Measurements from ENCODE around the gene RBM39. TPM values are rescaled to one million over a fixed set of nuclear protein-coding genes. Genes with fewer than 3 reads are reported as not detected.

RBM39 gene
- total and polyA plus RNA-seq, 2 of the 13 experiments (the other 11 are each of a cell fraction or from before 2014, with no cell fraction given), result 788 to 920 TPM

- TF ChIP-seq, protein P1, sequence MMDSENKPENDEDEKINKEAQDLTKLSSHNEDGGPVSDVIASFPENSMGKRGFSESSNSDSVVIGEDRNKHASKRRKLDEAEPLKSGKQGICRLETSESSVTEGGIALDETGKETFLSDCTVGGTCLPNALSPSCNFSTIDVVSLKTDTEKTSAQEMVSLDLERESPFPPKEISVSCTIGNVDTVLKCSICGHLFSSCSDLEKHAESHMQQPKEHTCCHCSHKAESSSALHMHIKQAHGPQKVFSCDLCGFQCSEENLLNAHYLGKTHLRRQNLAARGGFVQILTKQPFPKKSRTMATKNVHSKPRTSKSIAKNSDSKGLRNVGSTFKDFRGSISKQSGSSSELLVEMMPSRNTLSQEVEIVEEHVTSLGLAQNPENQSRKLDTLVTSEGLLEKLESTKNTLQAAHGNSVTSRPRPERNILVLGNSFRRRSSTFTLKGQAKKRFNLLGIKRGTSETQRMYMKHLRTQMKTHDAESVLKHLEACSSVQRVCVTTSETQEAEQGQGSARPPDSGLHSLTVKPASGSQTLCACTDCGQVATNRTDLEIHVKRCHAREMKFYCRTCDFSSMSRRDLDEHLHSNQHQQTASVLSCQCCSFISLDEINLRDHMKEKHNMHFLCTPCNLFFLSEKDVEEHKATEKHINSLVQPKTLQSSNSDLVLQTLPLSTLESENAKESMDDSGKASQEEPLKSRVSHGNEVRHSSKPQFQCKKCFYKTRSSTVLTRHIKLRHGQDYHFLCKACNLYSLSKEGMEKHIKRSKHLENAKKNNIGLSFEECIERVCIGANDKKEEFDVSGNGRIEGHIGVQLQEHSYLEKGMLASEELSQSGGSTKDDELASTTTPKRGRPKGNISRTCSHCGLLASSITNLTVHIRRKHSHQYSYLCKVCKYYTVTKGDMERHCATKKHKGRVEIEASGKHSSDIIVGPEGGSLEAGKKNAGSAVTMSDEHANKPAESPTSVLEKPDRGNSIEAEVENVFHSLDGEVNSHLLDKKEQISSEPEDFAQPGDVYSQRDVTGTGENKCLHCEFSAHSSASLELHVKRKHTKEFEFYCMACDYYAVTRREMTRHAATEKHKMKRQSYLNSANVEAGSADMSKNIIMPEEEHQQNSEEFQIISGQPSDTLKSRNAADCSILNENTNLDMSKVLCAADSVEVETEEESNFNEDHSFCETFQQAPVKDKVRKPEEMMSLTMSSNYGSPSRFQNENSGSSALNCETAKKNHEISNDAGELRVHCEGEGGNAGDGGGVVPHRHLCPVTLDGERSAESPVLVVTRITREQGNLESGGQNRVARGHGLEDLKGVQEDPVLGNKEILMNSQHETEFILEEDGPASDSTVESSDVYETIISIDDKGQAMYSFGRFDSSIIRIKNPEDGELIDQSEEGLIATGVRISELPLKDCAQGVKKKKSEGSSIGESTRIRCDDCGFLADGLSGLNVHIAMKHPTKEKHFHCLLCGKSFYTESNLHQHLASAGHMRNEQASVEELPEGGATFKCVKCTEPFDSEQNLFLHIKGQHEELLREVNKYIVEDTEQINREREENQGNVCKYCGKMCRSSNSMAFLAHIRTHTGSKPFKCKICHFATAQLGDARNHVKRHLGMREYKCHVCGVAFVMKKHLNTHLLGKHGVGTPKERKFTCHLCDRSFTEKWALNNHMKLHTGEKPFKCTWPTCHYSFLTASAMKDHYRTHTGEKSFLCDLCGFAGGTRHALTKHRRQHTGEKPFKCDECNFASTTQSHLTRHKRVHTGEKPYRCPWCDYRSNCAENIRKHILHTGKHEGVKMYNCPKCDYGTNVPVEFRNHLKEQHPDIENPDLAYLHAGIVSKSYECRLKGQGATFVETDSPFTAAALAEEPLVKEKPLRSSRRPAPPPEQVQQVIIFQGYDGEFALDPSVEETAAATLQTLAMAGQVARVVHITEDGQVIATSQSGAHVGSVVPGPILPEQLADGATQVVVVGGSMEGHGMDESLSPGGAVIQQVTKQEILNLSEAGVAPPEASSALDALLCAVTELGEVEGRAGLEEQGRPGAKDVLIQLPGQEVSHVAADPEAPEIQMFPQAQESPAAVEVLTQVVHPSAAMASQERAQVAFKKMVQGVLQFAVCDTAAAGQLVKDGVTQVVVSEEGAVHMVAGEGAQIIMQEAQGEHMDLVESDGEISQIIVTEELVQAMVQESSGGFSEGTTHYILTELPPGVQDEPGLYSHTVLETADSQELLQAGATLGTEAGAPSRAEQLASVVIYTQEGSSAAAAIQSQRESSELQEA (CRISPR knock-in tag; IDR thresholded peaks at IDR 0.05; ENCODE audit: not compliant biosample characterization), result peak; percentile 83
- no peak; the same call in 1 of the 2 replicates for TF ChIP-seq KLF13 (CRISPR knock-in tag; IDR thresholded peaks at IDR 0.05)
- peak; percentile 96 for TF ChIP-seq MEIS1 (CRISPR knock-in tag; IDR thresholded peaks at IDR 0.05; ENCODE audit: borderline replicate concordance)
- TF ChIP-seq SALL1 (CRISPR knock-in tag; IDR thresholded peaks at IDR 0.05), result peak; percentile 99
- TF ChIP-seq AFF4 (CRISPR knock-in tag; IDR thresholded peaks at IDR 0.05), result no peak; the same call in 1 of the 2 replicates
- peak; percentile 99 for TF ChIP-seq CBX5 (CRISPR knock-in tag; IDR thresholded peaks at IDR 0.05; ENCODE audit: borderline replicate concordance)
- TF ChIP-seq MIXL1 (CRISPR knock-in tag; IDR thresholded peaks at IDR 0.05), result peak; percentile 94
- TF ChIP-seq MEF2D (CRISPR knock-in tag; IDR thresholded peaks at IDR 0.05), result peak; percentile 96
- TF ChIP-seq SRF (IDR thresholded peaks at IDR 0.05; ENCODE audit: low read depth, low read length), result peak; percentile 73
- TF ChIP-seq ZNF326 (CRISPR knock-in tag; IDR thresholded peaks at IDR 0.05; ENCODE audit: borderline replicate concordance), result no peak
- TF ChIP-seq ZNF703 (CRISPR knock-in tag; IDR thresholded peaks at IDR 0.05; ENCODE audit: borderline replicate concordance), result peak; percentile 89
- peak; percentile 80; the same call in 1 of the 2 replicates for TF ChIP-seq FOSL2 (CRISPR knock-in tag; IDR thresholded peaks at IDR 0.05)
- TF ChIP-seq ZBTB1 (CRISPR knock-in tag; IDR thresholded peaks at IDR 0.05; ENCODE audit: borderline replicate concordance), result peak; percentile 93; the same call in 1 of the 2 replicates
- TF ChIP-seq MED1 (CRISPR knock-in tag; IDR thresholded peaks at IDR 0.05), result peak; percentile 97
Measured at GRCh38 chr20:35741892-35742740, at the start of gene RBM39 (continued).
